ENCODE data around the gene CUZD1.

DNA sequence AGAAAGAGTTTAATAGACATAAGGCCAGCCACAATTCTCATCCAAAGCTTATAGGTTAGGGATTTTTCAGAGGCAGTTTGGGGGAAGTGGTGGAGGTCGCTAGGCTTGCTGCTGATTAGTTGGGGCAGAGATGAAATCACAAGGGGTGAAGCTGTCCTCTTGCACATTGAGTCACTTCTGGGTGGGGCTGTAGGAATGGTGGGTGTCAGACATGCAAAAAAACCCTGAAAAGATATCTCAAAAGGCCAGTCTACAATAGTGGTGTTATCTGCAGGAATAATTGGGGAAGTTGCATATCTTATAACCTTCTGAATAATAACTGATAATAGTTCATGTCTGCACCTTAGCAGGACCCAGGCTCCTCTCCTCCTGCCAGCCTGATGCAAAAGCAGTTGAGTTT is 31.6 kb upstream of the CUZD1 start:
- TF ChIP-seq POLR2AphosphoS5 (IDR thresholded peaks at IDR 0.05; ENCODE audit: borderline replicate concordance, low read depth, low read length) (no peak), FOXP2 (optimal IDR thresholded peaks at IDR 0.05; ENCODE audit: control extremely low read depth, extremely low read length, insufficient read depth) (no peak), EZH2 (IDR thresholded peaks at IDR 0.05) (no peak)

Data from SK-N-MC (cell line).